Esophagus squamous epithelium (tissue), 4 donors: Measurements from ENCODE around the gene PDAP1.

Experiments used
- POLR2A ChIP-seq, 4 donors: fragments of 450-650 bp; IDR thresholded peaks; one replicate each; pipeline ENCODE4 v1.6.1; 2017; ENCODE audit warnings: antibody characterized with exemption in 4 of 4, mild to moderate bottlenecking in 4 of 4, moderate library complexity in 3 of 4
- TF ChIP-seq, protein P1 (sequence below), 6 experiments: fragments of 450-650 bp in 4 of 6; fragments of 200-600 bp in 2 of 6; sonication (generic) in 2 of 6; IDR thresholded peaks; one replicate each; pipeline ENCODE4 v1.5.1; 2016 to 2019; ENCODE audit warnings: antibody characterized with exemption in 6 of 6, mild to moderate bottlenecking in 4 of 6, moderate library complexity in 4 of 6

DNA sequence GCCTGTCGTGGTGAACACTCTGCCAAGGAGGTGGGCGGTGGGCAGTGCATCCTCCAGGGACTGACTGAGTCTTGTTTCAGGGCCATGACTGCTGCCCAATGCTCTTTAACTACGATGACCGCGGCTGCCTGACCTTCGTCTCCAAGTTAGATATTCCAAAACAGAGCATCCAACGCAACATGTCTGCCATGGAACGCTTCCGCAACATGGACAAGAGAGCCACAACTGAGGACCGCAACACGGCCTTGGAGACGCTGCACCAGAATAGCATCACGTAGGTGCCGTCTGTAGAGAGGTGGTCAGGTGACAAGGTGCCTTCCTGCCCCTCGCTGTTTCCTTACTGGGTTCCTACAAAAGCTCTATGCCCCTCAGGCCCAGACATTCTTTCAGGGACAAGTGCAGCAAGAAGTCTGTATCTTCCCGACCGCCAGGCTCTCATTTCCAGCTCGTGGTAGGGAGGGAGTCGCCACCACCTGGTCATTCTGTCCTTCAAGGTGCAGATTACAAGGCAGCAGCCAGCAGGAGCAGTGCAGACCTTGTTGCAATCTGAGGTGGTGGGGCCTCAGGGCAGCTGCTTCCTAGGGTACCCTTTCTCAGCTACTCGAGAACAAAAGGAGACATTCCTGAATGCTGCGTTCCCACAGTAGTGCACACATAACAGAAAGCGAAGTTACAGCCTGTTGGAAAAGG is 48.8 kb downstream of the PDAP1 start:
- TF ChIP-seq, protein P1, sequence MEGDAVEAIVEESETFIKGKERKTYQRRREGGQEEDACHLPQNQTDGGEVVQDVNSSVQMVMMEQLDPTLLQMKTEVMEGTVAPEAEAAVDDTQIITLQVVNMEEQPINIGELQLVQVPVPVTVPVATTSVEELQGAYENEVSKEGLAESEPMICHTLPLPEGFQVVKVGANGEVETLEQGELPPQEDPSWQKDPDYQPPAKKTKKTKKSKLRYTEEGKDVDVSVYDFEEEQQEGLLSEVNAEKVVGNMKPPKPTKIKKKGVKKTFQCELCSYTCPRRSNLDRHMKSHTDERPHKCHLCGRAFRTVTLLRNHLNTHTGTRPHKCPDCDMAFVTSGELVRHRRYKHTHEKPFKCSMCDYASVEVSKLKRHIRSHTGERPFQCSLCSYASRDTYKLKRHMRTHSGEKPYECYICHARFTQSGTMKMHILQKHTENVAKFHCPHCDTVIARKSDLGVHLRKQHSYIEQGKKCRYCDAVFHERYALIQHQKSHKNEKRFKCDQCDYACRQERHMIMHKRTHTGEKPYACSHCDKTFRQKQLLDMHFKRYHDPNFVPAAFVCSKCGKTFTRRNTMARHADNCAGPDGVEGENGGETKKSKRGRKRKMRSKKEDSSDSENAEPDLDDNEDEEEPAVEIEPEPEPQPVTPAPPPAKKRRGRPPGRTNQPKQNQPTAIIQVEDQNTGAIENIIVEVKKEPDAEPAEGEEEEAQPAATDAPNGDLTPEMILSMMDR (IDR thresholded peaks at IDR 0.05), result no peak
- no peak for TF ChIP-seq POLR2A (IDR thresholded peaks at IDR 0.05)
